Vagina (tissue), 2 donors: ENCODE results near the gene NAGA.

Experiments used
- POLR2A ChIP-seq, 2 donors: fragments of 450-650 bp; IDR thresholded peaks; one replicate each; pipeline ENCODE4 v1.6.1; 2017; ENCODE audit warnings: antibody characterized with exemption in 2 of 2, mild to moderate bottlenecking in 2 of 2, moderate library complexity in 2 of 2
- TF ChIP-seq, protein P1 (sequence below), 3 experiments: fragments of 450-650 bp in 2 of 3; fragments of 200-600 bp in 1 of 3; sonication (generic) in 1 of 3; IDR thresholded peaks; one replicate each; pipeline ENCODE4 v1.5.1; 2017 to 2019; ENCODE audit warnings: antibody characterized with exemption in 3 of 3, mild to moderate bottlenecking in 2 of 3, moderate library complexity in 2 of 3

- TF ChIP-seq, protein P1, sequence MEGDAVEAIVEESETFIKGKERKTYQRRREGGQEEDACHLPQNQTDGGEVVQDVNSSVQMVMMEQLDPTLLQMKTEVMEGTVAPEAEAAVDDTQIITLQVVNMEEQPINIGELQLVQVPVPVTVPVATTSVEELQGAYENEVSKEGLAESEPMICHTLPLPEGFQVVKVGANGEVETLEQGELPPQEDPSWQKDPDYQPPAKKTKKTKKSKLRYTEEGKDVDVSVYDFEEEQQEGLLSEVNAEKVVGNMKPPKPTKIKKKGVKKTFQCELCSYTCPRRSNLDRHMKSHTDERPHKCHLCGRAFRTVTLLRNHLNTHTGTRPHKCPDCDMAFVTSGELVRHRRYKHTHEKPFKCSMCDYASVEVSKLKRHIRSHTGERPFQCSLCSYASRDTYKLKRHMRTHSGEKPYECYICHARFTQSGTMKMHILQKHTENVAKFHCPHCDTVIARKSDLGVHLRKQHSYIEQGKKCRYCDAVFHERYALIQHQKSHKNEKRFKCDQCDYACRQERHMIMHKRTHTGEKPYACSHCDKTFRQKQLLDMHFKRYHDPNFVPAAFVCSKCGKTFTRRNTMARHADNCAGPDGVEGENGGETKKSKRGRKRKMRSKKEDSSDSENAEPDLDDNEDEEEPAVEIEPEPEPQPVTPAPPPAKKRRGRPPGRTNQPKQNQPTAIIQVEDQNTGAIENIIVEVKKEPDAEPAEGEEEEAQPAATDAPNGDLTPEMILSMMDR (IDR thresholded peaks at IDR 0.05): no peak
- TF ChIP-seq POLR2A (IDR thresholded peaks at IDR 0.05): no peak
Measured at GRCh38 chr22:42080287-42080686, 9.7 kb upstream of the NAGA start.
